GM21786 (cell line): ENCODE measurements around the gene POU6F2.

ENCODE experiments used
- ATAC-seq: cut with Tn5 transposase; IDR thresholded peaks from one replicate; pipeline ENCODE4 v1.9.1; 2021; ENCODE audit not compliant: unreplicated experiment

The POU6F2 gene

DNA sequence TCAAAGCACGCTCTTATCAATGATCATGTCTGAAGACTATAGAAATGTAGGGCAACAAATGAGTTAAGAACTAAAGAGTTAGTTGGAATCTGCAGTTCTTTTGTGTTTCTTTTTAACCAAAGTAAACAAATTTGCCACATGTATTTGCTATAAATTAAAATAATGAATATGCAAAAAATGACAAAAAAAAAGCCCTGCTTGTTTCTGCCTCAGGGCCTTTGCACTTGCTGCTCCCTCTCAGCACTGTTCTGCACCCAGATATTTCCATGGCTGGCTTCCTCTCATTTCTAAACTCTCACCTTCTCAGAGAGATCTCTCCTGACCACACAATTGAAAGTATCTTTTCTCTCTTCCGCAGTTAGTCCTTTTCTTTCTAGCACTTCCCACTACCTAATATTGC, 406.7 kb downstream of the POU6F2 start:
- ATAC-seq, result no peak

DNA sequence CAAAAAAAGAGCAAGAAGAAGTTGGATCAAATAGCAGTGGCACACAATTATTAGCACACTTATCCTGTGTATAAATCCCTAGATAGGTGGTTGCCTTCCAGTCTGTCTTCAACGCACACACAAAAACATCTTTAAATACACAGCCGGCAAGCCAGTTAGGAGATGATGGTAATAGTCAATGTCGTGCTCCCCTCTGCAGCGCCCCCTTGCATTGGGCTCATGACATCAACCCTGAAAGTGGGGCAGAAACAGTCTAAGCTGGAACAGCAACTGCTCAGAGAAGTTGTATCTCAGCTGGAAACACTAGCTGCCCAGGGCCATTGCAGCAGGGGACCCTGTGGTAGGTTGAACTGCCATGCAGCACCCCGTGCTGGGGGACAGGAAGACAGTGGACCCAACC, 409.0 kb downstream of the POU6F2 start:
- no peak for ATAC-seq

DNA sequence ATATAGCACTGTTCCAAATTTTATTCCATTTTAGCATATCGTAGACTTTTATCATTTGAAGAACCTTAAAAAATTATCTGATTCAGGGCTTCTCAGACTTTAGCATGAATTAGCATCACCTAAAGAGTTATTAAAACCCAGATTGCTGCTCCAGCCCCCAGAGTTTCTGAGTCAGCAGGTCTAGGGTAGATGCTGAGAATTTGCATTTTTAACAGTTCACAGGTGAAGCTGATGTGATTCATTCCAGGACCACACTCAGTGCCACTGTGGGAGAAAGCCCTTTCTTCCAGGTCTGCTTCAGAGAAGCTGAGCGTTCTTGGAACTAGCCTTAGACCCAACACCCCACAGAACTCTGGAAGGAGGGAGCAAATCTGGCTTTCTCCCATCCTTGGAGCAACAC, 414.4 kb downstream of the POU6F2 start:
- ATAC-seq, result no peak

DNA sequence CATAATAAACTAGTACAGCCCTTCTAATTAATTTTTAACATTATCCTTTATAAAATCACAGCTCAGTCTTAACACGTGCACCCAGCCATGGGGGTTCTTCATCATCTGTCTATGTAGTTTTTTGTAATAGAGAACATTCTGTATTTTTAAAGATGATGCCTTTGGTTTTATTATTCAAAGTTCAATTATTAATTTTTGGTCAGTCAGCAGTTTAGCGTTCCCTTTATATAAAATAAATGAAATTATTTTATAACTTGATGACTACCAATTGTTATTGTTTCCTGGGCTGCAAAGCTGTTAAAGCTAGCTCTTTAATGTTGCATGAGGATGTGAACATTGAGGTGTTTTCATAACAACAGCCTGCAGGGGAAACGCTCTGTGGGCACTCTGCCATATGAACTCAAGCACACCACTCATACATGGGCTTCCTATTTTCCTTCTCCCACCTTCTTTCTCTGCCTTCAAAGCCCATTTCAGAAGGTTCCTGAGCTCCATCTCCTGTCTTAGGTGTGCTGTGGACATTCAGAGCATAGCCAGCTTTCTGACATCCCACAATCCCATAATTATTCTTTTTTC, 416.5 kb downstream of the POU6F2 start:
- ATAC-seq, result no peak

DNA sequence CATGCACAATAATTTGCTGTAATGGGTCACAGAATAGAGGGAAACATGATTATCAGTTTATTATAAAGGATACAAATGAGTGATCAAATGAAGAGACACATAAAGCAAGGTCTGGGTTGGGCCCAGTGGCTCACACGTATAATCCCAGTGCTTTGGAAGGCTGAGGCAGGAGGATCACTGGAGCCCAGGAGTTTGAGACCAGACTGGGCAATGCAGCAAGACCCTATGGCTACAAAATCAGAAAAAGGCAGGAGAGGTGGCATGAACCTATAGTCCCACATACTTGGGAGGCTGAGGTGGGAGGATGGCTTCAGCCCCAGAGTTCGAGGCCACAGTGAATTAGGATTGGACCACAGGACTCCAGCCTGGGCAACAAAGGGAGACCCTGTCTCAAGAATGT, 421.7 kb downstream of the POU6F2 start:
- no peak for ATAC-seq

DNA sequence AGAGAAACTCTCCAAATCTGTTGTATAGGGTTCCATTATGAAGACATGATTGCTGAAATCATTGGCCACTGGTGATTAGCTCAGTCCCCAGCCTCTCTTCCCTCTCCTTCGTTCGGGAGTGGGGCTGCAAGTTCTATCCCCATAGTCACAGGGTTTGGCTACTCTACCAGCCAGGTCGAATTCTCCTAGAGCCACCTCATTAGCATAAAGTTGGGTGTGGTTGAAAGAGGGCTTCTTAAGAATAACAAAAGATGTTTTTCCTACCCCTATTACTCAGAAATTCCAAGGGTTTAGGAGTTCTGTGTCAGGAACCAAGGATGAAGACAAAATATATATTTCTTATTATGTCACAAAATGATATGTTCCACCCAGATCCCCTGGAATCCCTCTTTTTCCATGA, 422.3 kb downstream of the POU6F2 start:
- no peak for ATAC-seq

DNA sequence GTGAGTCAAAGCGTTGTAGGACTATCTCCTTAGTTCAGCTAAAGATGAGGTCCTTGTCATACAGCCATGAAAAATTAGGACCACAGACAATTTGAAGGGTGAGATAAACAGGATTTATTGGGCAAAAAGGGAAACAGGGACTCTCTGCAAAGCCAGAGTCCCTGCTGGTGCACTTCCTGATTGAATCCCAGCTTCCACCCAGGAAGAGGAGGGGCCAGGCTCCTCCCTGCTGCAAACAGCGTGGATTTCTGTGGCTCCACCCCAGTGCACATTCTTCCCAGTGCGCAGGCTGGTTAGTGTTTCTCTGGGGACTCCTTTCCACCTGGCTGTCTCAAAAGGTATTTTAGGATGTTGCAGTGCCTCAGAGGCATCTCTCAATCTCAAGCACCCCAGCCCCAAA, 423.1 kb downstream of the POU6F2 start:
- no peak for ATAC-seq

DNA sequence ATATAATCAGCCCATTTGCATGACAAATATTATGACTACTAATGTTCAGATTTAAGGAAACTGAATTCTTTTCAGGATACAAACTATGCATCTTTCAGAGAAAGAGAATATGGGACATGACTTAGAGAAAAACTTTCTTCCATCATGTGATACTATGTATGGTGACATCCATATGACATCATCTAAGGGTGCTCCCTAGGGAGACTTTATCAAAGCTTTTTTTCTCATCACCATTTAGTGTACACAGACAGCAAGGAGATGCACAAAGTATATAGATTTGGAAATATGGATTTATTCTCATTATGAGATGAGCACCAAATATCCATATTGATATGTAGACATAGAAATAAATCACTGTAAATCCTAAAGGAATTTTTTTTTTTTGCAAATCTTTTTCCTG, 424.3 kb downstream of the POU6F2 start:
- no peak for ATAC-seq

DNA sequence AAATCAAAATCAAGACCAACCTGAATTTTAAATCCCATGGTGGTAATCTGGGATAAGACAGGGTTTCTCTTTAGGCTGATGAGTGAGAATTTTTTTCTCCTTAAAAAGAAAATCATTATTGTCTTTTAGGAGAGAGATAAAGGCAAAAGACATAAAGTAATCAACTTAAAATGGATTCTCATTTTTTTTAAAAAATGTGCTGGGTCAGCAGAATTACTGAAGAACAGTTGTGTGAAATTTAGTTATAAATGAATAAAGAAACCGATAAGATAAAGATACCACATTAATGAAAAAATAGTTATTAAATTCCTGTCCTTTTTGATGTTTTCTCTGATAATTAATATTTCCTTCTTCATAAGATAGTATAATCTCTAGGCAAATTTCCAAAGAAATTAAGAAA, 427.2 kb downstream of the POU6F2 start:
- ATAC-seq, result no peak

DNA sequence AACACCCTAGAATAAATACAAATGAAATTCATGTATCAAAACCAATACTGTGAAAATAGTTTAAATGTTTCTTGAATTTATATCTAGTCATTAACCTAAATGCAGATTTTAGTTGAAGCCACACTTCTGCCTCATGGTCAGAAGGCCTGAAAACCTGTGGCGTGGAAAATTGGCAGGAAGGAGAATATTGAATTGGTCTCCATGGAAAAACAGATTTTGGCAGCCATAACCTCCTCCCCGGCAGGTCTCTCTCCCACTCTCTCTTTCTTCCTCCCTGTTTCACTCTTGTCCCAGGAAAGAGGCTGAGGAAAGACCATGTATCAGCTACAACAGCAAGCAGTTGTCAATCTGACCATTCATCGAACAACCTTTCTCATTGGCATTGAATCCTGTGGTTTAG, 427.9 kb downstream of the POU6F2 start:
- ATAC-seq, result no peak

DNA sequence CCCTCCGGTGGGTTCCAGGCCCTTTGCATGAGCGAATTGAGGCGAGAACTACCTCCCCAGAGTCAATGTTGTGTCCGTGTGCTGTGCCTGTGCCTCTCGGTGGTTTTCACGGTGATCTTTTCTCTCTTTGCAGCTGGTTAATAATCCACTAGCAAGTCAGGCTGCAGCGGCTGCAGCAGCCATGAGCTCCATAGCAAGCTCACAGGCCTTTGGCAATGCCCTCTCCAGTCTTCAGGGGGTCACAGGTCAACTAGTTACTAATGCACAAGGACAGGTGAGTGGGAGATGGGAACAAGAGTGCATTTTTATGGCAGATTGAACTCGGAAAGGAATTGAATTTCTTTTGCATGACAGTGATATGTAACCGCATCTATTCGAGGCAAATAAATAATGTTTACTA, 428.8 kb downstream of the POU6F2 start:
- no peak for ATAC-seq

DNA sequence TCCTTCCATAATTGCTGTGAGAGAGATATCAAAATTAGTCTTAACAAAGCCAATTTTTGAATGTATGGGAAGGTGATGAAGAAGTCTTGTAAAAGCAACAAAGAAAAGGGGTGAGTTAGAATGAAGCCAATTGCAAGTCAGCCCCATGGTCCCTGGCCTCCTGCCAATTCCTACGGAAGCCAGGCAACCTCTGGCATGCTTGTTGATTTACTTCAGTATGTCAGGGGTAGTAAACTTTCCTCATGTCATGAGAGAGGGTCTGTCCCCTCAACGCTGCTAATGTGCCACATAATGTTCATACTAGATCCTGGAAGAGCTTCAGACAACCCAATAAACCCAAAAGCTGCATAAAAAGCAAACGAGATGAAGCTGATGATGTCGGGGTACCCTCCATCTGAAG, 429.4 kb downstream of the POU6F2 start:
- ATAC-seq, result no peak

DNA sequence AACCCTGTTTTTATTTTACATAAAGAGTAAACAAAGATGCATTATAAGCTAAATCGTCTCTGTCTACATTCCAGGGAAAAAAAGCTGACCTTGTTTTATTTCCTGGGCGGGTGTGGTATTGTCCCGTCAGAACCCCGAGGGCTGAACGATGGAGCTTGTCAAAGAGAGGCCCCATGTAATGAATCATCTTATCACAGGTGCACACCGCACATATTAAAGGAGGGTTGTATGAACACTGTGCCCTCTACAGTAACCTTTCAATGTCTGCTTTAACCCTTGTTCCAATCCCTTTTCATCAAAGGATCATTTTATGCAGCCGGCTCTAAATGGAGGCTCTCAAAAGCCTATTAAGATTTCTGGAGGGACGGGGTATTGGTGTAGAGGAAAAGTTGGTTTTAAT, 430.0 kb downstream of the POU6F2 start:
- ATAC-seq, result no peak

DNA sequence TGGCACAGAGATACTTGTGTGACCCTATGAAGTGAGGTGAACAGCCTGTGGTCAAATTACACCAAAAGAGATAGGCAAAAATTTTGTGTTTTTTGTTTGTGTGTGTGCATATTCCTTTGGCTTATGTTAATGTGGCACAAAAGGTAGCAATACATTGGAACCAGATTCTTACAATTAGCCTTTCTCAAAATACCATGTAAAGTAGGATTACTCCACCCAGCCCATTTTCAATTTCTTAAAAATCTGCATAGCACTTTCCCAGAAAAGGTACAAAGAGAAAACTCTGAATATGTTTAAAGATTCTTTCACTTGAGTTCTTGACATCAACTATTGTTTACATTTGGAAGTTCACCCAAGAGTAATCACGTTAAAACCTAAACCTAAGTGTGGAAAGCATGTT, 431.2 kb downstream of the POU6F2 start:
- ATAC-seq, result no peak

DNA sequence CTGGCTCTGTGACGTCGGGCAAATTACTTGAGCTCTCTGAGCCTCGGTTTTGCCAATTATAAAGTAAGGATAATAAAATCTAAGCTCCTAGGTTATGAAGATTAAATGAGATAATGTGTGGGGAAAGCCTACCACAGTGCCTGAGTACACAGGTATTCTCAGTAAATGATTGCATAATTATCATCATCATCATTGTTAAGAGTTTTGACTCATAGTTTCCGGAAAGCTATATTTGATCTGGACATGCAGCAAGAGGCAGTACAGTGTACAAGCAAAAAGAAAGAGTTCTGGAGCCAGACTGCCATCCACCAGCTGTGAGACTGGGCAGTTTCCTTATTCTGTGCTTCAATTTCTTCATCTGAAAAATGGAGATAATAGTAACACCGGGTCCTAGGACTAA, 432.9 kb downstream of the POU6F2 start:
- ATAC-seq, result no peak

DNA sequence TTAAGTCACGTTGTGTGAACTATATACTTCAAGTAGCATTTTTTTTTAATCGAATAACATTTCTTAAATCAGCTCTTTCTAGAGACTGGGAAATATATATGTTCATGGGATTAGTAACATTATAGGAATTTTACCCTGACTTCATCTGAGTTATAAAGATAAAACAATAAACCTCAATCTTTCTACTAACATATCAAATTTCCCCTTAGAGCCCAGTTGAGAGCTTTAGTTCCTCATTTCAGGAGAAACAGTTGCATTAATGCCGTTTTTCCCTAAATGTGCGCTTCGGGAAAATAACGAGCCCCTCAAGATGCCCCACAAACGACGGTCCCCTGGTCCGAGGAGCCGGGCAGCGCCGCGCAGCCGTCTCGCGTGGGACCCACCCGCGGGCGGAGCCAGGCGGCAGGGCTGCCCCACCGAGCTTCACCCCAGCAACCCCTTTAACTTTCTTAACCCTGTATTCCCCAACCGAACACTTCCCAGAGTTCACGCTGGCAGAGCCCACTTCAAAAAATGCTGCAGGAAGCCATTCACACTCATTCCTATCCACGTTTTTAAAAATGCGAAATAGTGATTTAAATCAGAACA, 436.0 kb downstream of the POU6F2 start:
- no peak for ATAC-seq

DNA sequence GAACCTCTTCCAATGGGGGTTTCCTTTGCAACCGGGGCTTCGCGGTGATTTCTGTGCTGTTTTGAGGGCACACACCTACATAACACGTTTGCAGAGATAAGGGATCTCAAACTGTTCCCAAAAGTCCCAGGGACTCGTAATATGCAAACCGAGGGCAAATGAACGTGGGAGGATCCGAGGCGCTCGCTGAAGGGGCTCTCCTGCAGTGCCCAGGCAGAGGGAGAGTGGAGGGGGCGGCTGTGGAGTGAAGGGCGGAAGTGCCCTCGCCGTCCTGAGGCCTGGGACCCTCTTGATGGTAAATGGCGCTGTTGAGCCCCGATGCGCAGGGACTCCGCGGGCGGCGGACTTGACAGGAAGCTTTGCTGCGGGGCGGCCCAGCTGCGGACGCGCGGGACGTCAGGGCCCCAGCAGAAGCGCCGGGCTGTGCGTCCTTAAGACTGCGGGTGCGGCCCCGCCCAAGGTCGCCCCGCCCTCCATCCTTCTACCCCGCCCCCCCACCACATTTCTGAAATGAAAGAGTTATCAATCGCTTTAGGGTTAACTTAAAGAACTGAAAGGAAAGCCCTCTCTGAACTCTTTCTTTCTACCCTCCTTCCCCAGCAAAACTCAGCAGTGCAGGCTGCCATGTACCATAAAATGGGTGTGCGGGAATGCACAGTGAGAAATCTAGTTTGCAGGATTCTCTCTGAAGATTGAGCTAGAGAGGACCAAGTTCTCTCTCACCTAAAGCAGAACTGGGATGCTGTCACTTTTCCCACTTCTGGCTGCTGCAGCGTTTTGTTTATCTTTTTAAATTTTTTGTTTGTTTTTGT, 436.7 kb downstream of the POU6F2 start:
- peak; percentile 89 for ATAC-seq

DNA sequence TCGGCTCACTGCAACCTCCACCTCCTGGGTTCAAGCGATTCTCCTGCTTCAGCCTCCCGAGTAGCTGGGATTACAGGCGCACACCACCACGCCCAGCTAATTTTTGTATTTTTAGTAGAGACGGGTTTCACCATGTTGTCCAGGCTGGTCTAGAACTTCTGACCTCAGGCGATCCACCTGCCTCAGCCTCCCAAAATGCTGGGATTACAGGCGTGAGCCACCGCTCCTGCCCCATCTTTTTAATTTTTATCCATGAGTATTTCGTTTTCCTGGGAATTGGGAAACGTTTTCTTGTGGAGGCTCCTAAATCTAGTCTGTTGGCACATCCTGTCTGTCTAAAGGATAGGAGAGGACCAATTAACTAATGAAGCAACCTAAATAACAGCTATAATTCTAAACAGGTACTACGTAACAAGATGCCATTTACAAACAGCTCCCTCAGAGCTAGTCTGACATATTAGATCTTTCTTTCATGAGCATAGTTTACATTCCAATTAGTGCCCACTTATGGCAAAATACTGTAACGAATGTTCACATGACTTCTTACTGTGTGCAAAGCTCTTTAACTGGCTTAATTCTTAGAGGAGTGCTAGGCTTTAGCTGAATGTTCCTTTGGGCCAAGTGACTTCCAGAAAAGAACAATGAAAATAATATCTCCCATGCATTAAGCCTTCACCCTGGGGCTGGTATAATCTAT, 437.5 kb downstream of the POU6F2 start:
- ATAC-seq, result no peak

DNA sequence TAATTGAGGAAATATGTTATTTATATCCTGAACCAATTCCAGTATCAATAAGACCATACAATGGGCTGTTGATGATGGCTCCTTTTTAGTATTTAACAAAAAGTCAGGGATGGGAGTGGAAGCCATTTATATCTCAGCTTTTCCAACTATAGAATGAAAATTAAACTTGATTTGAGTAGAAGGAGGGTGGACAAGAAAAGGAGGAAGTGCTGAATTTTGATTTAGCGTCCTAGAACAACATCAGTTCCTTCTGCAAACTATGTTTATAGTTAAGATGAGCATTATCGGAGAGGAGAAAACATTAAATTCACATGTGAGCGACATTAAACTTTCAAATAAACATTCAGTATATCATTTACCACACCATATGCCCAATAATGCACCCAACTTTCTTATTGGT, 439.2 kb downstream of the POU6F2 start:
- no peak for ATAC-seq

DNA sequence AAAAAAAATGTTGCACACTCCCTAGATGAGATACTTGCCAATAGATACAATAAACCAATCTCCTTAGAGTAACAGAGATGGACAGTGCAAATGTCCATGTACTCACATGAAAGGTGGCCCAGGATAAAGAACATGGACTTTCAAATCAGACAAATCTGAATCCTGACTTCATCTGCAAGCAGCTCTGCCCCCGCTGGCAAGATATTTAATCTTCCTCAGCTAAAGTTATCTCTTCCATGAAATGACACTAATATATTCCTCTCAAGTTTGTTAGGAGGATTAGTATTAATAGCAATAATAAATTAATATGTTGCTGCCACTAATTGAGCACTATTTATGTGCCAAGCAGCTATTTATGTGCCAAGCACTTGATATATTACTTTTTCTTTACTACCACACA, 439.9 kb downstream of the POU6F2 start:
- ATAC-seq, result no peak

DNA sequence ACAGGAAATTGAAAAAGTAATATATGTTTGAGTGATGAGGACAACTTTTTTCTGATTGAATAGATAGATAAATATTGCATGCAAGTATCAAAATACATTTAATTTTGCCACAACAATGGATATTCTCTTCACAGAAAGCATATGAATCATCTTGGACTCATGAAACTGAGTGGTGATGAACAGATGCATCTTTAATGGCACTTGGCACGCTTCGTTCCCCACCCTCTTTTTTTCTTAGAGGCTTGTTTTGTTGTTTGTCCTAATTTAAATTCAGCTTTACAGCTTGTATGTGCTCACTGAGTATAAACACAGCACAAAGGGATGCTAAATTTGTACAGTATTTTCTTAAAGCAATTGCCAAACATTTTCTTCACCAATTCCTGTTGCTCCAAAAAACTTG, 443.5 kb downstream of the POU6F2 start:
- no peak for ATAC-seq

DNA sequence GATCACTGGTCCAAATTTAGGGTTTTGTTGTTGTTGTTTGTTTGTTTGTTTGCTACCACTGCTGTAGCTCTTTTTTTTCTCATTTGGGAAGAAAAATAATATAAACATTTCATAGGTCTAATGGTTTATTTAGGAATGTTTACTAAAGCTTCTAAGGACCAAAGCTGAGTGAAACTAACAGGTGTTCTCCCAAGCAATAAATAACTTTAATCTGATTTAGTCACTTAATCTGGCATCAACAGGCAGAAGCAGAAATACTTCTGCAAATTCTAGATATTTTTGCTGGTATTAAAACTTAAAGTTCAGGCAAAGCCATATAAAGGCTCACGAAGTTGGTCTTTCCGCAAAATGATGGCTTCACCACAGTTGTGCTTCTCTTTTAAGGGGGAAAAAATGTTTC, 444.0 kb downstream of the POU6F2 start:
- ATAC-seq, result no peak
